Measurements from ENCODE around the gene ZNF407.

ZNF407 gene

GRCh38 chr18:75041586-75041985 is 443.9 kb downstream of the ZNF407 start:
- Histone ChIP-seq H3K9ac (ENCODE audit: low read length) (no peak overlapping the region), H3K4me2 (ENCODE audit: low read depth, low read length) (no peak overlapping the region), H3K27me3 (replicated peaks; ENCODE audit: insufficient read depth, low read length) (no peaks in the 10 kb centered on the region), H4K20me1 (ENCODE audit: insufficient read depth, low read length) (no peaks in the 10 kb centered on the region), H3K36me3 (replicated peaks; ENCODE audit: insufficient read depth, low read length) (no peaks in the 10 kb centered on the region), H3K79me2 (ENCODE audit: low read length) (no peaks in the 10 kb centered on the region), H3F3A (ENCODE audit: insufficient read depth, low read length) (no peaks in the 10 kb centered on the region), H3K4me1 (ENCODE audit: low read length) (no peaks in the 10 kb centered on the region), H3K9me3 (replicated peaks; ENCODE audit: insufficient read depth, low read length) (no peaks in the 10 kb centered on the region), H2AFZ (ENCODE audit: low read length) (no peak overlapping the region), H3K4me3 (ENCODE audit: low read length) (no peak overlapping the region), H3K27ac (ENCODE audit: low read length) (no peak overlapping the region), H3K9me2 (replicated peaks; ENCODE audit: insufficient read depth, low read length) (no peaks in the 10 kb centered on the region)
- no peak for DNase-seq
- TF ChIP-seq CTCF (IDR thresholded peaks at IDR 0.05; ENCODE audit: low read length) (0 out of 2 replicates have a peak, but pooled peaks have one; percentile 14), EZH2phosphoT487 (IDR thresholded peaks at IDR 0.05; ENCODE audit: low read length) (no peak), EZH2 (optimal IDR thresholded peaks at IDR 0.05; ENCODE audit: low read depth, low read length) (no peak)

- Histone ChIP-seq H4K20me1 (ENCODE audit: insufficient read depth, low read length) (no peaks in the 10 kb centered on the region), H3K79me2 (ENCODE audit: low read length) (no peaks in the 10 kb centered on the region), H3K9me2 (replicated peaks; ENCODE audit: insufficient read depth, low read length) (no peaks in the 10 kb centered on the region), H3K9ac (ENCODE audit: low read length) (no peak overlapping the region), H3K4me1 (ENCODE audit: low read length) (no peaks in the 10 kb centered on the region), H3K4me2 (ENCODE audit: low read depth, low read length) (no peak overlapping the region), H3F3A (ENCODE audit: insufficient read depth, low read length) (no peaks in the 10 kb centered on the region), H3K36me3 (replicated peaks; ENCODE audit: insufficient read depth, low read length) (no peaks in the 10 kb centered on the region), H3K4me3 (ENCODE audit: low read length) (no peak overlapping the region), H3K9me3 (replicated peaks; ENCODE audit: insufficient read depth, low read length) (no peaks in the 10 kb centered on the region), H3K27me3 (replicated peaks; ENCODE audit: insufficient read depth, low read length) (no peaks in the 10 kb centered on the region), H2AFZ (ENCODE audit: low read length) (no peak overlapping the region), H3K27ac (ENCODE audit: low read length) (no peak overlapping the region)
- DNase-seq = no peak
- no peak for TF ChIP-seq CTCF (IDR thresholded peaks at IDR 0.05; ENCODE audit: low read length)
- TF ChIP-seq EZH2phosphoT487 (IDR thresholded peaks at IDR 0.05; ENCODE audit: low read length) = no peak
- no peak for TF ChIP-seq EZH2 (optimal IDR thresholded peaks at IDR 0.05; ENCODE audit: low read depth, low read length)
Observed at GRCh38 chr18:75043478-75043877, 445.8 kb downstream of the ZNF407 start.

GRCh38 chr18:75044296-75044695 is 446.6 kb downstream of the ZNF407 start:
- no peaks in the 10 kb centered on the region for H3K9me2 ChIP-seq (replicated peaks; ENCODE audit: insufficient read depth, low read length)
- H3K79me2 ChIP-seq (ENCODE audit: low read length) = no peaks in the 10 kb centered on the region
- H3K27ac ChIP-seq (ENCODE audit: low read length) = no peak overlapping the region
- H4K20me1 ChIP-seq (ENCODE audit: insufficient read depth, low read length) = no peaks in the 10 kb centered on the region
- H3F3A ChIP-seq (ENCODE audit: insufficient read depth, low read length) = no peaks in the 10 kb centered on the region
- no peaks in the 10 kb centered on the region for H3K36me3 ChIP-seq (replicated peaks; ENCODE audit: insufficient read depth, low read length)
- no peaks in the 10 kb centered on the region for H3K27me3 ChIP-seq (replicated peaks; ENCODE audit: insufficient read depth, low read length)
- H3K9ac ChIP-seq (ENCODE audit: low read length) = no peak overlapping the region
- H3K4me2 ChIP-seq (ENCODE audit: low read depth, low read length) = no peak overlapping the region
- H3K9me3 ChIP-seq (replicated peaks; ENCODE audit: insufficient read depth, low read length) = no peaks in the 10 kb centered on the region
- H3K4me1 ChIP-seq (ENCODE audit: low read length) = no peaks in the 10 kb centered on the region
- H2AFZ ChIP-seq (ENCODE audit: low read length) = no peak overlapping the region
- TF ChIP-seq EZH2phosphoT487 (IDR thresholded peaks at IDR 0.05; ENCODE audit: low read length) (no peak), CTCF (IDR thresholded peaks at IDR 0.05; ENCODE audit: low read length) (no peak), EZH2 (optimal IDR thresholded peaks at IDR 0.05; ENCODE audit: low read depth, low read length) (no peak)
- DNase-seq = no peak
- H3K4me3 ChIP-seq (ENCODE audit: low read length) = no peak overlapping the region

Measured in MM.1S (cell line).